HG03196 (cell line): ENCODE data around the gene EIF3J.
"Not testable (repeated sequence)": the region's sequence is repeated elsewhere in the genome, so short reads cannot be mapped to it uniquely, and the experiment has no call there.

Experiments used
- ATAC-seq: cut with Tn5 transposase; IDR thresholded peaks from one replicate; pipeline ENCODE4 v1.9.1; 2021; ENCODE audit not compliant: unreplicated experiment

EIF3J gene, protein sequence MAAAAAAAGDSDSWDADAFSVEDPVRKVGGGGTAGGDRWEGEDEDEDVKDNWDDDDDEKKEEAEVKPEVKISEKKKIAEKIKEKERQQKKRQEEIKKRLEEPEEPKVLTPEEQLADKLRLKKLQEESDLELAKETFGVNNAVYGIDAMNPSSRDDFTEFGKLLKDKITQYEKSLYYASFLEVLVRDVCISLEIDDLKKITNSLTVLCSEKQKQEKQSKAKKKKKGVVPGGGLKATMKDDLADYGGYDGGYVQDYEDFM

GRCh38 chr15:44536962-44537734 lies at the start of gene EIF3J:
EIF3J (plus strand) TSS chr15:44537147; CDS start chr15:44537195, 48 bp downstream.
- ATAC-seq: peak; percentile 83

DNA sequence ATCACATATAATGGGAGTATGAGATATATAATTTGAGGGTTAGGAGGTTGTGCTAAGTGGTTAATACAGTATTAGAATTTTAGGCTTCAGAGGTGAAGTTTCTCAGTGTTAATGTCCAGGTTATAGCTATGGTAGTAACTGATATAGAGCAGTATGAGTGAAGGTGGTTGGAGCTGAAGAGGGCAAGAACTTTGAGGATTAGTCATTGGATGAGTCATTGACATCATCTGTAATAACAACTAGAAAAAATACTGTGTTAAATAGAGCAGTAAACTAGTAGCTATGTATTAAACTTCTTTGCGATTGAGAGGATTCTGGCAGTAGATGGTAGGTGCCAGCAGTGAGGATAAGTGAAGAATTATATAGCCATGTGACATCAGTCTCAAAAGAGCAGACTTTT lies 47.5 kb upstream of the EIF3J start:
- peak; percentile 49 for ATAC-seq

DNA sequence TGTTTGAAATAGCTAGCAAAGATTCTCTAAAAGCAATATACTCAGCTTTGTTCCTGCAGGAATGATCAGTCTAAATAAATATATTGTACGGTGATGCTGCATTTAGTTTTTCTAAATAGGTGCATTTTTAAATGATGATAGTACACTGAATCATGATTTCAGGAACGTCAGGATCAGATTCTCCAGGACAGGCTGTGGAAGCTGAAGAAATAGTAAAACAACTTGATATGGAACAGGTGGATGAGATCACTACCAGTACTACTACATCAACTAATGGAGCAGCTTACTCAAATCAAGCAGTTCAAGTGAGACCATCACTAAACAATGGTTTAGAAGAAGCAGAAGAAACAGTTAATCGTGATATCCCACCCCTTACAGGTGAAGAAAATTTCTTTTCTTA lies 46.3 kb upstream of the EIF3J start:
- ATAC-seq: no peak

DNA sequence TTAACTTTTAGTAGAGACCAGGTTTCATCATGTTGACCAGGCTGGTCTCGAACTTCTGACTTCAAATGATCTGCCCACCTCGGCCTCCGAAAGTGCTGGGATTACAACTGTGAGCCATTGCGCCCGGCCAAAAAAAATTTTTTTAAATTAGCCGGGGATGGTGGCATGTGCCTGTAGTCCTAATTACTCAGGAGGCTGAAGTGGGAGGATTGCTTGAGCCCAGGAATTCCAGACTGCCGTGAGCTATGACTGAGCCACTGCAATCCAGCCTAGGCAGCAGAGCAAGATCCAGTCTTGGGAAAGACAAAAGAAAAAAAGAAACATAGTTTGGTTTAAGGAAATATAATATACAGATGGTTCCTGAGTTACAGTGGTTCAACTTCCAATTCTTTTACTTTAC lies 44.9 kb upstream of the EIF3J start:
- no peak for ATAC-seq

- no peak for ATAC-seq
These were observed 44.3 kb upstream of the EIF3J start for GRCh38 chr15:44492672-44493071.

DNA sequence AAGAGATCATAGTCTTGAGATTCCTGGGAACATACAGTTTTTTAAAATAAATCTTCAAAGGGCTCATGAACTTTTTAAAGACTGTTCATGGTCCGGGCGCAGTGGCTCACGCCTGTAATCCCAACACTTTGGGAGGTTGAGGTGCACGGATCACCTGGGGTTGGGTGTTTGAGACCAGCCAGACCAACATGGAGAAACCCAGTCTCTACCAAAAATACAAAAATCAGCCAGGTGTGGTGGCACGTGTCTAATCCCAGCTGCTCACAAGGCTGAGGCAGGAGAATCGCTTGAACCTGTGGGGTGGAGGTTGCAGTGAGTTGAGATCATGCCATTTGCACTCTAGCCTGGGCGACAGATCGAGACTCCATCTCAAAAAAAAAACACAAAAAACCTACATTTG lies 41.4 kb upstream of the EIF3J start:
- ATAC-seq: no peak

GRCh38 chr15:44500555-44500954 lies 36.4 kb upstream of the EIF3J start:
- no peak for ATAC-seq

- no peak for ATAC-seq
These were observed 35.1 kb upstream of the EIF3J start for GRCh38 chr15:44501768-44502366.

GRCh38 chr15:44516436-44516835 lies 20.5 kb upstream of the EIF3J start:
- no peak for ATAC-seq

- no peak for ATAC-seq
These were observed 17.4 kb upstream of the EIF3J start for GRCh38 chr15:44519537-44519936.

DNA sequence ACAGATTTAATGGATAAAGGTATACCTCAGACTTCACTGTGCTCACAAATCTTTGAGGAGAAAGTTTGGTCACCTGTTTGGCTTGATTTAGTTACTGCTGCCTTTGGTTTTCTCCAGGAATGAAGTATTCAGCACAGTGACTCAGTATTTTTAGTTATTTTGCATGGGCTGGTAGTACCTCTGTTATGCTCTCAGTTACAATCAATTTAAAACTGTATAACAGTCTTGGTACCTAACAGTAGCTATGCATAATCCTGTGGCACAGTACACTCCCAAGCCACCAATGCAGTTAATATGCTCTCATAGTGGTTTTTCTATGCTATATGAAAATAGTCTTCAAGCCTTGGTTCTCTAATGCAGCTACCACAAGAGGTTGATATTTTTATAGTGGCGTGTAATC lies 11.9 kb upstream of the EIF3J start:
- no peak for ATAC-seq

- ATAC-seq: no peak
These were observed 9.7 kb upstream of the EIF3J start for GRCh38 chr15:44527241-44527640.

DNA sequence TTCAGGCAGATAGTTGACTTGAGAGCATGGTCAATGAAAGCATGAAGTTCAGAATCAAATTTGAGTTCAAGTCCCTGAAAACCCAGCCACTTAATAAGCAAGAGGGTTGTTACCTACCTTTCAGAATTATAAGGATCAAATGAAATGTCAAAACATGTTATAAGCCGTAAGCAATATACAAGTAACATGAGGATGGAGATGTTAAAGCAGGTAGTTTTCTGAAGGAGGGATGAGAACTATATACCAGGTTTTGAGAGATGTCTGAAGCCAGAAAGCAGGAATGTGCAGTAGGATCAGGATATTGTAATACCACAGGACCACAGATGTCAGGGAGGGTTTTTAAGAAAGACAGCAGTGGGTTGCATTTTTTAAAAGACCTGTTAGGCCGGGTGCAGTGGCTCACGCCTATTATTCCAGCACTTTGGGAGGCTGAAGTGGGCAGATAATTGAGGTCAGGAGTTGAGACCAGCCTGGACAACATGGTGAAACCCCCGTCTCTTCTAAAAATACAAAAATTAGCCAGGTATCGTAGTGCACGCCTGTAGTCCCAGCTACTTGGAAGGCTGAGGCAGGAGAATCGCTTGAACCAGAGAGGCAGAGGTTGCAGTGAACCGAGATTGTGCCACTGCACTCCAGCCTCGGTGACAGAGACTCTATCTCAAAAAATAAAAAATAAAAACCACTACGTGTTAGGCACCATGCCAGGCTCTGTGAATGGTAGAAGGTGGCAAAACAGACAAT lies 6.9 kb upstream of the EIF3J start:
- no peak for ATAC-seq

GRCh38 chr15:44530653-44531052 lies 6.3 kb upstream of the EIF3J start:
- no peak for ATAC-seq

GRCh38 chr15:44532275-44532674 lies 4.7 kb upstream of the EIF3J start:
- not testable (repeated sequence) for ATAC-seq

GRCh38 chr15:44532689-44533088 lies 4.3 kb upstream of the EIF3J start:
- no peak for ATAC-seq

- no peak for ATAC-seq
These were observed 1.9 kb upstream of the EIF3J start for GRCh38 chr15:44535092-44535491.

GRCh38 chr15:44535523-44536301 lies 1.2 kb upstream of the EIF3J start:
- peak; percentile 9 for ATAC-seq

- ATAC-seq: peak; percentile 64
These were observed 515 bp upstream of the EIF3J start for GRCh38 chr15:44536302-44536961.

- ATAC-seq: no peak
These were observed 841 bp downstream of the EIF3J start for GRCh38 chr15:44537735-44538240.
